ENCODE measurements around the gene GNL2. TPM values are rescaled to one million over a fixed set of nuclear protein-coding genes. Genes with fewer than 3 reads are reported as not detected.
"Not testable (repeated sequence)": the region's sequence is repeated elsewhere in the genome, so short reads cannot be mapped to it uniquely, and the experiment has no call there.

GNL2 gene
- total and polyA plus RNA-seq, 4 donors, result 33.9 to 47.4 (median 40.9) TPM

GRCh38 chr1:37601441-37601840 is 5.7 kb upstream of the GNL2 start:
- ATAC-seq (ENCODE audit: low FRiP score), result no peak

DNA sequence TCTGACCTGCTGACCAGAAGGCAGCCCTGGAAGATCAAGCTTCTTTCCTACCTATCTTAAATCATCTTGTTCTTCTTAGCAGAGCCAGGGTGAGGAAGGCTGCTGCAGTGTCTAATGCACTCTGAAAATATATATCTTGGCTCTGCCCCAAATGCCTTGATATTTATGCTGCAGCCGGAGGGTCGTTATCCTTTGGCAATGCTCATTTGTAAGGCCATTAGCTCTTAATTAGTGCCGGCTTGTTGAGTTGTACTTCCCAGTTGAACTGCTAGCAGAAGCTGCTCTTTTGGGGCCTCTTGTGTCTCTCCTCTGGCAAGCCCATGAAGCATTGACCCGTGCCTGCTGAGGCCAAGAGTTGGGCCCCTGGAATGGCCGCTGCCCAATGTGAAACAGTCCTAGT is 4.2 kb upstream of the GNL2 start:
- ATAC-seq (ENCODE audit: low FRiP score) (no peak), DNase-seq (no peak)
- H3K4me3 ChIP-seq (ENCODE audit: low read length in 2 of 2), result no peak overlapping the region
- intact Hi-C loops (cut with DNase I), result loop anchor here (5.0 to 10.0 kb wide), 5 partner anchors 82 to 415 kb away; partner anchors contain the start of genes CDCA8 (in 1 of the 2), MEAF6 (in 1 of the 2), MTF1 (in 1 of the 2) and UTP11 (in 1 of the 2)
- 67% methylated on average over 5 of the region's 5 CpGs for WGBS, 2 donors
- H3K27ac ChIP-seq (ENCODE audit: low read depth in 1 of 2, low read length in 2 of 2), result no peak overlapping the region
- no peaks in the 10 kb centered on the region for H3K36me3 ChIP-seq (ENCODE audit: control insufficient read depth in 1 of 2, insufficient read depth in 2 of 2, low read length in 1 of 2)
- H3K9me3 ChIP-seq (ENCODE audit: control insufficient read depth, low read length), result no peaks in the 10 kb centered on the region
- no peaks in the 10 kb centered on the region for H3K4me1 ChIP-seq (ENCODE audit: control insufficient read depth in 1 of 2, insufficient read depth in 2 of 2, low read length in 2 of 2)
- no peaks in the 10 kb centered on the region for H3K27me3 ChIP-seq (ENCODE audit: control insufficient read depth in 1 of 2, insufficient read depth in 2 of 2, low read length in 1 of 2)

More at GRCh38 chr1:37601441-37601840, 5.7 kb upstream of the GNL2 start:
- Histone ChIP-seq H3K27me3 (ENCODE audit: control insufficient read depth in 1 of 2, insufficient read depth in 2 of 2, low read length in 1 of 2) (no peaks in the 10 kb centered on the region), H3K9me3 (ENCODE audit: control insufficient read depth, low read length) (no peaks in the 10 kb centered on the region), H3K36me3 (ENCODE audit: control insufficient read depth in 1 of 2, insufficient read depth in 2 of 2, low read length in 1 of 2) (no peaks in the 10 kb centered on the region), H3K27ac (ENCODE audit: low read depth in 1 of 2, low read length in 2 of 2) (no peak overlapping the region), H3K4me3 (ENCODE audit: low read length in 2 of 2) (no peak overlapping the region), H3K4me1 (ENCODE audit: control insufficient read depth in 1 of 2, insufficient read depth in 2 of 2, low read length in 2 of 2) (no peaks in the 10 kb centered on the region)
- DNase-seq, result no peak
- intact Hi-C loops (cut with DNase I), result loop anchor here (5.0 kb wide), 1 partner anchor 81 kb away; no protein-coding TSS in a partner anchor

GRCh38 chr1:37596182-37596667 is 488 bp upstream of the GNL2 start:
- DNase-seq (no peak), ATAC-seq (ENCODE audit: low FRiP score) (no peak)
- Histone ChIP-seq H3K9me3 (ENCODE audit: control insufficient read depth, low read length) (no peaks in the 10 kb centered on the region), H3K4me3 (ENCODE audit: low read length in 2 of 2) (peak overlapping the region; percentile 12 to 39), H3K4me1 (ENCODE audit: control insufficient read depth in 1 of 2, insufficient read depth in 2 of 2, low read length in 2 of 2) (no peaks in the 10 kb centered on the region), H3K27ac (ENCODE audit: low read depth in 1 of 2, low read length in 2 of 2) (peak overlapping the region in 1 of 2 donors; percentile 30), H3K27me3 (ENCODE audit: control insufficient read depth in 1 of 2, insufficient read depth in 2 of 2, low read length in 1 of 2) (no peaks in the 10 kb centered on the region), H3K36me3 (ENCODE audit: control insufficient read depth in 1 of 2, insufficient read depth in 2 of 2, low read length in 1 of 2) (peaks cover under 1 to 2% of the 10 kb centered on the region in 2 donors)
- WGBS, 2 donors, result 0% methylated on average over 3 of the region's 3 CpGs
- intact Hi-C loops (cut with DNase I), result loop anchor here in 1 of 2 donors (5.0 to 10.0 kb wide), 4 partner anchors 84 to 419 kb away; partner anchors contain the start of genes CDCA8, MEAF6, MTF1 and UTP11

- H3K9me3 ChIP-seq (ENCODE audit: control insufficient read depth, low read length), result no peaks in the 10 kb centered on the region
- no peak overlapping the region for H3K4me3 ChIP-seq (ENCODE audit: low read length in 2 of 2)
- ATAC-seq (ENCODE audit: low FRiP score), result no peak
- no peak for DNase-seq
- WGBS, 2 donors, result 94% methylated on average over 6 of the region's 6 CpGs
- no peak overlapping the region for H3K27ac ChIP-seq (ENCODE audit: low read depth in 1 of 2, low read length in 2 of 2)
- no peaks in the 10 kb centered on the region for H3K27me3 ChIP-seq (ENCODE audit: control insufficient read depth in 1 of 2, insufficient read depth in 2 of 2, low read length in 1 of 2)
- no peaks in the 10 kb centered on the region for H3K4me1 ChIP-seq (ENCODE audit: control insufficient read depth in 1 of 2, insufficient read depth in 2 of 2, low read length in 2 of 2)
- peaks cover 2 to 5% of the 10 kb centered on the region in 2 donors for H3K36me3 ChIP-seq (ENCODE audit: control insufficient read depth in 1 of 2, insufficient read depth in 2 of 2, low read length in 1 of 2)
- intact Hi-C loops (cut with DNase I), result loop anchor here in 1 of 2 donors (5.0 to 10.0 kb wide), 2 partner anchors 36 to 421 kb away; partner anchors contain the start of genes DNALI1 and UTP11
Measured at GRCh38 chr1:37593726-37594125, 2.0 kb downstream of the GNL2 start.

GRCh38 chr1:37588939-37589338 is 6.8 kb downstream of the GNL2 start:
- ATAC-seq (ENCODE audit: low FRiP score) (no peak), DNase-seq (no peak)
- 92 to 95% methylated on average over 2 of the region's 2 CpGs for WGBS, 2 donors
- Histone ChIP-seq H3K4me3 (ENCODE audit: low read length in 2 of 2) (no peak overlapping the region), H3K27me3 (ENCODE audit: control insufficient read depth in 1 of 2, insufficient read depth in 2 of 2, low read length in 1 of 2) (no peaks in the 10 kb centered on the region), H3K27ac (ENCODE audit: low read depth in 1 of 2, low read length in 2 of 2) (no peak overlapping the region), H3K36me3 (ENCODE audit: control insufficient read depth in 1 of 2, insufficient read depth in 2 of 2, low read length in 1 of 2) (peaks cover 6 to 17% of the 10 kb centered on the region in 2 donors), H3K9me3 (ENCODE audit: control insufficient read depth, low read length) (no peaks in the 10 kb centered on the region), H3K4me1 (ENCODE audit: control insufficient read depth in 1 of 2, insufficient read depth in 2 of 2, low read length in 2 of 2) (no peaks in the 10 kb centered on the region)
- intact Hi-C loops (cut with DNase I), result no loop called here

DNA sequence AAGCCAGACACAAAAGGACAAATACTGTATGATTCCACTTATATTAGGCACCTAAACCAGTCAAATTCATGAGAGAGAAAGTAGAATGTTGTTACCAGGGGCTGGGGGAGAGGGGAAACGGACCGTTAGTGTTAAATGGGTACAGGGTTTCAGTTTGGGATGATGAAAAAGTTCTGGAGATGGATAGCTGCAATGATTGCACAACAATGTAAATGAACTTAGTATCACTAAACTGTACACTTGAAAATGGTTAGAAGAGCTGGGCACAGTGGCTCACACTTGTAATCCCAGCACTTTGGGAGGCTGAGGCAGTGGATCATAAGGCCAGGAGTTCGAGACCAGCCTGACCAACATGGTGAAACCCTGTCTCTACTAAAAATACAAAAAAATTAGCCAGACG is 11.2 kb downstream of the GNL2 start:
- H3K27me3 ChIP-seq (ENCODE audit: control insufficient read depth in 1 of 2, insufficient read depth in 2 of 2, low read length in 1 of 2); intact Hi-C loops (cut with DNase I); H3K4me3 ChIP-seq (ENCODE audit: low read length in 2 of 2); H3K4me1 ChIP-seq (ENCODE audit: control insufficient read depth in 1 of 2, insufficient read depth in 2 of 2, low read length in 2 of 2); H3K27ac ChIP-seq (ENCODE audit: low read depth in 1 of 2, low read length in 2 of 2); H3K9me3 ChIP-seq (ENCODE audit: control insufficient read depth, low read length); DNase-seq; ATAC-seq (ENCODE audit: low FRiP score): not testable (repeated sequence)
- 89 to 94% methylated on average over 4 of the region's 4 CpGs for WGBS, 2 donors
- H3K36me3 ChIP-seq (ENCODE audit: control insufficient read depth in 1 of 2, insufficient read depth in 2 of 2, low read length in 1 of 2), result peaks cover 10 to 12% of the 10 kb centered on the region in 2 donors

DNA sequence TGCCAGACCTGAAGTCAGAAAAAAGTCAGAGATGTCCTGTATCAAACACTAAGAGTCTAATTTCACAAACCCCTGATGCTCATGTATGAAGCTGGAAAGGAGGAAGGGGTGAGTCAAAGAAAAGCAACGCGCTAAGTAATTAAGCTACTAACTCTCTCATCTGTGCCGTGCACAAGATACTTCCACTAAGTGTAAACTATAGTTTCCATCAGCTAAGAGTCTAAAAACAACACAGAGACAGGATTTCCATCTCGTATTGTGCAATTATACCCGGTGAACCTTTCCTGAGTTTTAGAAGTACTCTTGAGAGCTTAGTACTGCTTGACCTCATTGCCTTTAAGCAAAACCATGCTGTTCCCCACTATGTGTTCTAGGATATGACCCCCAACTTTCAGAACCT is 20.0 kb downstream of the GNL2 start:
- H3K36me3 ChIP-seq (ENCODE audit: control insufficient read depth in 1 of 2, insufficient read depth in 2 of 2, low read length in 1 of 2), result peaks cover 0 to 10% of the 10 kb centered on the region in 2 donors
- H3K27ac ChIP-seq (ENCODE audit: low read depth in 1 of 2, low read length in 2 of 2), result no peak overlapping the region
- no peaks in the 10 kb centered on the region for H3K4me1 ChIP-seq (ENCODE audit: control insufficient read depth in 1 of 2, insufficient read depth in 2 of 2, low read length in 2 of 2)
- ATAC-seq (ENCODE audit: low FRiP score) (no peak), DNase-seq (no peak)
- H3K27me3 ChIP-seq (ENCODE audit: control insufficient read depth in 1 of 2, insufficient read depth in 2 of 2, low read length in 1 of 2), result no peaks in the 10 kb centered on the region
- 94 to 95% methylated on average over 5 of the region's 5 CpGs for WGBS, 2 donors
- intact Hi-C loops (cut with DNase I), result no loop called here
- no peaks in the 10 kb centered on the region for H3K9me3 ChIP-seq (ENCODE audit: control insufficient read depth, low read length)
- H3K4me3 ChIP-seq (ENCODE audit: low read length in 2 of 2), result no peak overlapping the region

DNA sequence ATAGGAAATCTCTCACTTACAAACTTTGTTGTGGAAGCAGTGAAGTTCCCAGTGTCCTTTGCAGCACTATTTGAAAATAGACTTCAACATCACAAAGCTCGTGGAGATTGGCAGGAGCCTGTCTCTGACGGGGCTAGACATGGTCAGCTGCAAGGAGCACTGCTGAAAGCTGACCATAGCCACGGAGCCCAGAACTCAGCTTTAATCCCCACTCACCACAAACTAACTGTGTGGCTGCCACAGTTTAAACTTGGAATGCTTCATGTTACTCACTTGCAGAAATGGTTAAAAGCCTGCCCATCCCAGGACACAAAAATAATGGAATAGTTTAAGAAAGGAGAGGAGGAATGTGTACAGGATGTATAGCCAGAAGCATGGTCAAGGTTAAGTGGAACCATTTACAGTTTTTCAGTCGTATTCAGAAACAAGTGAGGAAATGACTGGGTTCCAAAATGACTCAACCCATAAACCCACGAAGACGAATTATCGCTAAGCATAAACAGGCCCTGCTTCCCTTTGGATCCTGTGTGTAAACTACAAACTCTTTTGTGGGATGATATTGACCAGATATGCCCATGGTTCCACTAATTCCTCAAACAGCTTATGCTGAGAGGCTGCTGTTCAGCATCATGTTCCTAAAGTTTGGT is 20.8 kb downstream of the GNL2 start:
- ATAC-seq (ENCODE audit: low FRiP score), result no peak
- peaks cover 0 to 10% of the 10 kb centered on the region in 2 donors for H3K36me3 ChIP-seq (ENCODE audit: control insufficient read depth in 1 of 2, insufficient read depth in 2 of 2, low read length in 1 of 2)
- DNase-seq, result no peak
- no peaks in the 10 kb centered on the region for H3K4me1 ChIP-seq (ENCODE audit: control insufficient read depth in 1 of 2, insufficient read depth in 2 of 2, low read length in 2 of 2)
- WGBS, 2 donors, result 82 to 84% methylated on average over 7 of the region's 7 CpGs
- intact Hi-C loops (cut with DNase I), result no loop called here
- H3K4me3 ChIP-seq (ENCODE audit: low read length in 2 of 2), result no peak overlapping the region
- H3K27ac ChIP-seq (ENCODE audit: low read depth in 1 of 2, low read length in 2 of 2), result no peak overlapping the region
- no peaks in the 10 kb centered on the region for H3K9me3 ChIP-seq (ENCODE audit: control insufficient read depth, low read length)
- H3K27me3 ChIP-seq (ENCODE audit: control insufficient read depth in 1 of 2, insufficient read depth in 2 of 2, low read length in 1 of 2), result no peaks in the 10 kb centered on the region
